ENCODE data around the gene CYFIP1. TPM values are rescaled to one million over a fixed set of nuclear protein-coding genes. Genes with fewer than 3 reads are reported as not detected.
"Not testable (repeated sequence)": the region's sequence is repeated elsewhere in the genome, so short reads cannot be mapped to it uniquely, and the experiment has no call there.

The CYFIP1 gene
- polyA plus RNA-seq, 3 donors: 47.1 to 85.5 (median 63.8) TPM

- Mint-ChIP-seq H3K4me1 (peaks cover 5% of the 10 kb centered on the region), H3K4me3 (no peak overlapping the region), H3K27ac (peak overlapping the region in 1 of 7 donors; percentile 56), H3K27me3 (ENCODE audit: low read depth in 3 of 3) (peaks cover 0 to 6% (median 0%) of the 10 kb centered on the region in 3 donors), H3K9me3 (no peaks in the 10 kb centered on the region), H3K36me3 (peaks cover 8 to 17% of the 10 kb centered on the region in 2 donors)
- no peaks in the 10 kb centered on the region for H3K27me3 ChIP-seq (ENCODE audit: control insufficient read depth in 2 of 2, insufficient read depth in 2 of 2, low read length in 2 of 2)
- no peak overlapping the region for H3K4me3 ChIP-seq (replicated peaks in 1 of 3; ENCODE audit: low read depth in 2 of 3, low read length in 3 of 3)
- H3K27ac ChIP-seq (ENCODE audit: low read depth in 1 of 2, low read length in 2 of 2): no peak overlapping the region
- no peak overlapping the region for H3K4me2 ChIP-seq (replicated peaks; ENCODE audit: extremely low read depth, low read length, poor library complexity, severe bottlenecking)
- H3K79me2 ChIP-seq (ENCODE audit: insufficient read depth, low read length): no peaks in the 10 kb centered on the region
- intact Hi-C loops (cut with micrococcal nuclease): no loop called here
- TF ChIP-seq CTCF (IDR thresholded peaks at IDR 0.05): no peak
- WGBS (ENCODE audit: insufficient coverage): 94% methylated on average over 4 of the region's 7 CpGs
- no peaks in the 10 kb centered on the region for H3K9me3 ChIP-seq (replicated peaks in 1 of 2; ENCODE audit: control insufficient read depth in 1 of 2, insufficient read depth in 1 of 2, low read length in 2 of 2)
- DNase-seq: no peak
- H3K9ac ChIP-seq (ENCODE audit: insufficient read depth, low read length, poor library complexity, severe bottlenecking): no peak overlapping the region
- peaks cover 0 to 6% of the 10 kb centered on the region in 2 donors for H3K4me1 ChIP-seq (ENCODE audit: control insufficient read depth in 1 of 2, insufficient read depth in 2 of 2, low read length in 2 of 2)
- H4K20me1 ChIP-seq (ENCODE audit: insufficient read depth, low read length): no peaks in the 10 kb centered on the region
- no peak overlapping the region for H2AFZ ChIP-seq (ENCODE audit: insufficient read depth, low read depth, low read length, poor library complexity, severe bottlenecking)
- H3K36me3 ChIP-seq (replicated peaks in 1 of 2; ENCODE audit: control insufficient read depth in 1 of 2, insufficient read depth in 2 of 2, low read length in 2 of 2): peaks cover 3 to 6% of the 10 kb centered on the region in 2 donors
These were observed 9.7 kb upstream of the CYFIP1 start for GRCh38 chr15:22989576-22990477.

- peak overlapping the region in 1 of 7 donors; percentile 4 for H3K27ac Mint-ChIP-seq
These were observed 8.6 kb upstream of the CYFIP1 start for GRCh38 chr15:22988811-22989210.

GRCh38 chr15:22981931-22982330 lies 1.8 kb upstream of the CYFIP1 start:
- H3K27me3 ChIP-seq (ENCODE audit: control insufficient read depth in 2 of 2, insufficient read depth in 2 of 2, low read length in 2 of 2); H3K9ac ChIP-seq (ENCODE audit: insufficient read depth, low read length, poor library complexity, severe bottlenecking); H3K36me3 Mint-ChIP-seq; H3K4me3 ChIP-seq (replicated peaks in 1 of 3; ENCODE audit: low read depth in 2 of 3, low read length in 3 of 3); H3K4me3 Mint-ChIP-seq; H3K27ac ChIP-seq (ENCODE audit: low read depth in 1 of 2, low read length in 2 of 2); H3K9me3 ChIP-seq (replicated peaks in 1 of 2; ENCODE audit: control insufficient read depth in 1 of 2, insufficient read depth in 1 of 2, low read length in 2 of 2); DNase-seq; H3K9me3 Mint-ChIP-seq; H2AFZ ChIP-seq (ENCODE audit: insufficient read depth, low read depth, low read length, poor library complexity, severe bottlenecking); H3K27ac Mint-ChIP-seq; intact Hi-C loops (cut with micrococcal nuclease); H3K4me2 ChIP-seq (replicated peaks; ENCODE audit: extremely low read depth, low read length, poor library complexity, severe bottlenecking); H3K36me3 ChIP-seq (replicated peaks in 1 of 2; ENCODE audit: control insufficient read depth in 1 of 2, insufficient read depth in 2 of 2, low read length in 2 of 2): not testable (repeated sequence)
- peaks cover 13 to 21% of the 10 kb centered on the region in 2 donors for H3K4me1 ChIP-seq (ENCODE audit: control insufficient read depth in 1 of 2, insufficient read depth in 2 of 2, low read length in 2 of 2)
- peaks cover 20% of the 10 kb centered on the region for H3K4me1 Mint-ChIP-seq
- 96% methylated on average over 6 of the region's 11 CpGs for WGBS (ENCODE audit: insufficient coverage)
- peaks cover 13 to 22% (median 15%) of the 10 kb centered on the region in 3 donors for H3K27me3 Mint-ChIP-seq (ENCODE audit: low read depth in 3 of 3)
- peaks cover 26% of the 10 kb centered on the region for H4K20me1 ChIP-seq (ENCODE audit: insufficient read depth, low read length)
- peaks cover 29% of the 10 kb centered on the region for H3K79me2 ChIP-seq (ENCODE audit: insufficient read depth, low read length)

More at GRCh38 chr15:22988811-22989210, 8.6 kb upstream of the CYFIP1 start:
- peaks cover 0 to 7% of the 10 kb centered on the region in 2 donors for H3K36me3 Mint-ChIP-seq
- Histone ChIP-seq H3K4me1 (ENCODE audit: control insufficient read depth in 1 of 2, insufficient read depth in 2 of 2, low read length in 2 of 2) (peaks cover 0 to 6% of the 10 kb centered on the region in 2 donors), H3K4me2 (replicated peaks; ENCODE audit: extremely low read depth, low read length, poor library complexity, severe bottlenecking) (no peak overlapping the region), H3K79me2 (ENCODE audit: insufficient read depth, low read length) (no peaks in the 10 kb centered on the region), H4K20me1 (ENCODE audit: insufficient read depth, low read length) (no peaks in the 10 kb centered on the region), H3K4me3 (replicated peaks in 1 of 3; ENCODE audit: low read depth in 2 of 3, low read length in 3 of 3) (no peak overlapping the region), H2AFZ (ENCODE audit: insufficient read depth, low read depth, low read length, poor library complexity, severe bottlenecking) (no peak overlapping the region), H3K27ac (ENCODE audit: low read depth in 1 of 2, low read length in 2 of 2) (no peak overlapping the region), H3K27me3 (ENCODE audit: control insufficient read depth in 2 of 2, insufficient read depth in 2 of 2, low read length in 2 of 2) (no peaks in the 10 kb centered on the region), H3K9me3 (replicated peaks in 1 of 2; ENCODE audit: control insufficient read depth in 1 of 2, insufficient read depth in 1 of 2, low read length in 2 of 2) (no peaks in the 10 kb centered on the region), H3K36me3 (replicated peaks in 1 of 2; ENCODE audit: control insufficient read depth in 1 of 2, insufficient read depth in 2 of 2, low read length in 2 of 2) (peaks cover 0 to 2% of the 10 kb centered on the region in 2 donors), H3K9ac (ENCODE audit: insufficient read depth, low read length, poor library complexity, severe bottlenecking) (no peak overlapping the region)
- H3K27me3 Mint-ChIP-seq (ENCODE audit: low read depth in 3 of 3): peaks cover 0 to 6% (median 0%) of the 10 kb centered on the region in 3 donors
- intact Hi-C loops (cut with micrococcal nuclease): no loop called here
- peaks cover 5% of the 10 kb centered on the region for H3K4me1 Mint-ChIP-seq
- no peak for DNase-seq
- peaks cover 0 to 2% (median 0%) of the 10 kb centered on the region in 7 donors for H3K9me3 Mint-ChIP-seq
- H3K4me3 Mint-ChIP-seq: no peak overlapping the region
- TF ChIP-seq CTCF (IDR thresholded peaks at IDR 0.05): no peak
- 99% methylated on average over 6 of the region's 7 CpGs for WGBS (ENCODE audit: insufficient coverage)
